GM21526 (cell line): ENCODE measurements around the gene ZDHHC12.

Source experiments
- ATAC-seq: cut with Tn5 transposase; IDR thresholded peaks from one replicate; pipeline ENCODE4 v1.9.1; 2021; ENCODE audit warnings: moderate library complexity; ENCODE audit not compliant: unreplicated experiment, low FRiP score

The ZDHHC12 gene, protein sequence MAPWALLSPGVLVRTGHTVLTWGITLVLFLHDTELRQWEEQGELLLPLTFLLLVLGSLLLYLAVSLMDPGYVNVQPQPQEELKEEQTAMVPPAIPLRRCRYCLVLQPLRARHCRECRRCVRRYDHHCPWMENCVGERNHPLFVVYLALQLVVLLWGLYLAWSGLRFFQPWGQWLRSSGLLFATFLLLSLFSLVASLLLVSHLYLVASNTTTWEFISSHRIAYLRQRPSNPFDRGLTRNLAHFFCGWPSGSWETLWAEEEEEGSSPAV

DNA sequence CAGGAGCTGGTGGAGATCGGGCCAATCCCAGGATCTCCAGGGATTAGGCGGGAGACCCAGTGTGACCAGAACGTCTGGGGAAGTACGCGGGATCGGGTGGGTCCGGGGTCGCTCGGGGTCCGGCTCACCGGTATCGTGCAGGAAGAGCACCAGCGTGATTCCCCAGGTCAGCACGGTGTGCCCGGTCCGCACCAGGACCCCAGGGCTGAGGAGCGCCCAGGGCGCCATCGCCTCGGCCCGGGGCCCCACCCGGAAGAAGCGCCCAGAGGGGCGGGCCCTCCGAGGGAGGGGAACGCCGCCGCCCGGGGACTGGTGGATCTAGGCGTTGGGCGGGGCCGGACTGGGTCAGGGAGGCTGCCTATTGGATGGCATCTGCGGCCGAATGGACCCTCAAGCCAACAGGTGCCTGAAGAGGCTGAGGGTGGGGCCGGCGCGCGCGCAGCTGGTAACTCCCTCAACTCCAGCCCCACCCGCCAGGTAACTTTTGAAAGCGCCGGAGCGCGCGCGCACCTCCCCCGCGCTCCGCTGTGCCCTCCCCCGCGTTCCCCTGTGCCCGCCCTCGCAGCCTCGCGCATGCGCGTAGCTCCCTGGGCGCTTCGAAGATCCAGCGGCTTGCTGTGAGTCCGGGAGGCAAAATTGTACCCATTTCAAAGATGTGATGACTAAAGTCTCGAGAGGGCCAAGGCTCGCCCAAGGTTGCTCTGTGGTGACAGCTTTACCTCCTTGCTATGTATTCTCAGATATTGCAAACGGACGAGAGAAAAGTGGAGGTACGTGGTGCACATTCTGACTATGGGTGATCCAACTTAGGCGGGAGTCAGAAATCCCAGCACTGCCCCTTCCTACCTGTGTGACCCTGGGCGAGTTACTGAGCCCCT, at the start of gene ZDHHC12:
TSS of gene ZDHHC12 (minus strand) at position 262 of the 878 bp plus-strand sequence. CDS start at position 228, 34 bp downstream.
- peak; percentile 89 for ATAC-seq

DNA sequence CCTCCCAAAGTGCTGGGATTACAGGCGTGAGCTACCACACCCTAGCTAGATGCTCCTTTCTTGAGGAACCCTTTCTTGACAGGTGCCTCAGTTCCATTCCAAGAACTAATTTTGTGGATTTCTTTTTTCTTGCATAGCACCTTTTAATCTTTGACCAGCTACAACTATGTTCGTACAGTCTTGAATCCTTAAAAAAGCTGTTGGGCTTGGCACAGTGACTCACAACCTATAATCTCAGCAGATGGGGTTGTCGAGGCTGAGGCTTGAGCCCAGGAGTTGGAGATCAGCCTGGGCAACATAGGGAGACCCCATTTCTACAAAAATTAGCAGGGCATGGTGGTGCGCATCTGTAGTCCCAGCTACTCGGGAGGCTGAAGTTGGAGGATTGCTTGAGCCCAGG, 49.1 kb upstream of the ZDHHC12 start:
- no peak for ATAC-seq

DNA sequence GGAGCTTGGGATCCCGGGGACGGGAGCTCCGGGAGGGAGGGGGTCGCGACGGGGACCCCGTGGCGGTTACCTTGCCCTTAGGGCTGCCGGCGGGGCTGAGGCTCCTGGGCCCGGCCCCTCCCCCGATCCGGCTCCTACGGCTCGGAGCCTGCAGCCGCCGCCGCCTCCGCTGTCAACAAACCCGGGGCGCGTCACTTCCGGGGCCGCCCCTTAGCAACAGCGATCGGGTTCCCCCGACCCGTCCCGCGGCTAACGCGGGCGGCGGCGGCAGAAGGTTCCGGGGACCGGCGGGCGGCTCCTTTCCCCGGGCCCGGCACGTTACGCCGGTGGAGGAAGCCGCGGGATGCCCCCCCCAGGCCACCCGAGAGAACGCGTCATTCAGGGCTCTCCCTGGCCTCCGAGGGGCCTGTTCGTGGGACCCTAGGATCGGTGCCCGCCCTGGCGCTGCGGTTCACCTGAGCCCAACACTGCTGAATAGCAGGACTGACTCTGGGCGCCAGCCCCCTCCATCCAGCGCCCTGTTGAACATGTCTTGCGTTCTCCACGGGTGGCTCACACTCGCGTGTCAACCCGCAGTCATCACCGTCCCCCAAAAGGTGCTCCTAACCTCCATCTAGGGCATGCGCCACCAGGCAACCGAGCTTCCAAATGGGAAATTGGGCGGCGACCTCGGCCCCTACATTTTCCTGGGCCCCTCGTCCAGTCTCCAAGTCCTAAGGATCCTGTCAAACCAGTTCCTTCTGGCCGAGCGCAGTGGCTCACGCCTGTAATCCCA, 48.0 kb upstream of the ZDHHC12 start, which contains the start of gene ZER1:
TSS of gene ZER1 (minus strand) at position 183 of the 775 bp plus-strand sequence. CDS start 16,362 bp downstream, outside the sequence.
- peak; percentile 81 for ATAC-seq

DNA sequence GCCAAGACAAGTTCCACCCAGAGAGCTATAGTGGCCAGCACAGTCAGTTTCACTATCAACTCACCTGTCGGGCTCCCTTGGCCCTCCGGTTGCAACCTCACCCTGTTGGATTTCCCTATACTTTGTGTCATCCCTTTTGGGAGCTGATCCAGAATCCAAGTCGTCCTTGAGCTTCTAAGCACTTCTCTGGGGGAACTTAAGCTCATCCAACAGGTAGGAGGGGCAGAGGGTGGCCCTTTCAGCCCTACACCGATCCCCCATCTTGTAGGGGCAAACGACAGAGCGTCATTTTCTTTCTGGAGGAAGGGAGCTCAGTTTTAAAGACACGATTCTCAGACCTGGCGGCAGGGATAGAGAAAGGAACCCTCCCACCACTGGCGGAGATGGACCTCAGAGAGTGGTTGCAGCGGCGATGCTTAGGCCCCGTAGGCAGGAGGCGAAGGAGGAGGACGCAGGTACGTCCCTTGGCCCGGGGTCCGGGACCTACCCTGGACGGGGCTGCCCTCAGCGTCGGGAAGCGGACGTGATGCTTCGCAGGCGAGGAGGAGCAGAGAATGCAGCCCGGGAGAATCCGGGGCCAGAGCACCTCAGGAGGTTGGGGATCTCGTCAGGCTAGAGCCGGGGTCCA, 47.3 kb upstream of the ZDHHC12 start:
- peak; percentile 28 for ATAC-seq

DNA sequence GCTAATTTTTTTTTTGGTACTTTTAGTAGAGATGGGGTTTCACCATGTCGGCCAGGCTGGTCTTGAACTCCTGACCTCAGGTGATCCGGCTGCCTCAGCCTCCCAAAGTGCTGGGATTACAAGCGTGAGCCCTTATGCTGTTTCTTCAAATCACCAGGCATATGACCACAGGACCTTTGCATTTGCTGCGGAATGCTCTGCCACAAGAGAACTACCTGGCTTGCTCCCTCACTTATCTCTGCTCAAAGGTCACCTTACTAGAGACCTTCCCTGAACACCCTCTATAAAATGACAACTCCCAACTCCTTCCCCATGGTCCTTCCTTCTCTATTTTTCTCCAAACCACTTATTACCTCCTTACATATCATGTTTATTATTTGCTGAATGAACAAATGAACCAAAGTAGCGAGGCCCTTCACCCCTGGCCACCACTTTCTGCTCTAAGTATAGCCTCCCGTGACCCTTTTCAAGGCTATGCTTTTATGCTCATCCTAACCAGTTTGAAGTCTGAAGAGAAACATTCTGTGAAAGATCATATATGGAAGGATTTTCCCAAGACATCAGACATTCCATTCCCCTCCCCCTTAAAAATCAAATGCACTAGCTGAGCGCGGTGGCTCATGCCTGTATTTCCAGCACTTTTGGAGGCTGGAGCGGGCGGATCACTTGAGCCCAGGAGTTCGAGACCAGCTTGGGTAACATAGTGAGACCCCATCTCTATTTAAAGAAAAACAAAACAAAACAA, 46.5 kb upstream of the ZDHHC12 start:
- ATAC-seq, result no peak

DNA sequence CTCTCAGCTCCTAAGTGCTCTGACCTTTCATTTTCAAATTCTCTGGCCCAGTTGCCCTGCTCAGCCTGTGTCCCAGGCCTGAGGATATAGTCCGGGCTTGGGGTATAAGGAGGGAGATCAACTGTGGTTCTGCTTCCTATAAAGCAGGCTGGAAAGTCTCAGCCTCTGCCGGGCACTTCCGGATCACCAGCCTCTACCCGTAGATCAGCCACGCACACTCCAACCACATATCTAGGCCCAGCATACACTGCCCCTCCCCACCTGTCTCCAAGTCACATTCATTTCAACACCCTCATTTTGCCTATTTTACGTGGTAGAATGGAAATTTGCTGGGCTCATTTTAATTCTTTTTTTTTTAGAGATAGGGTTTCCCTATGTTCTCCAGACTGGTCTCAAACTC, 44.7 kb upstream of the ZDHHC12 start:
- no peak for ATAC-seq

DNA sequence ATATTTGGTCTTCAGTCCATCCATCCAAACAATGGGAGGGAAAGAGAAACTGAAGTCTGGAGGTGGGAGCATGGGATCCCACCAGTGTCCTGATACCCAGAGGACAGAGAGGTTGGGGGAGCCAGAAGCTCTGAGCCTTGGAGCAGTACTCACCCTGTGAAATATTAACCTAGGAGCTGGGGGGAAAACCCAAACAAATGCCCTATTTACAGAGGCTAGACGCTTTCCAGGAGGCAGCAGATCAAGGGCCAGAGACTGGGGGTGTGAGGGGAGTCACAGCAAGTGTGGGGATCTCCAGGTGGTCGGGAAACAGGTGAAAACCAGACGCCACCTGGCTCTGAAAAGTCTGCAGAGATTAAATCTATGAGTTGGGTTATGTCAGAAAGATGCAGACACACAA, 41.6 kb upstream of the ZDHHC12 start:
- ATAC-seq, result no peak

DNA sequence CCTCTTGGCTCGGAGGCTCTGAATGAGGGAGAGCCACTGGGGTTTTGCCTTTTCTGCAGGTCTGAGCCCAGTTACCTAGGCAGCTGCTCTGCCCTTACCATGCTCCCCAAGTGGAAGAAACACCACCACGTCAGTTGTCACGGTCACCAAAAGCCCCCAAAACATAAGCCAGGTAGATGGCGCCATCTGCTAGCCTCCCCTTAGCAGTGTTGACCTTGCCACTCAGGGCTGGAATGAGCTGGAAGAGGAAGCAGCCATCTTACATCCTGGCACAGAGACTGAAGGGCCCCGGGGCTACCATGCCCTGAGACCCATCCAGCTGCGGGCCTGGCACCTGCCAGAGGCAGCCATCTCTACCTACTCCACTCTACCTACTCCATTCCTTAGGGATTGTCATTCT, 40.4 kb upstream of the ZDHHC12 start:
- no peak for ATAC-seq

DNA sequence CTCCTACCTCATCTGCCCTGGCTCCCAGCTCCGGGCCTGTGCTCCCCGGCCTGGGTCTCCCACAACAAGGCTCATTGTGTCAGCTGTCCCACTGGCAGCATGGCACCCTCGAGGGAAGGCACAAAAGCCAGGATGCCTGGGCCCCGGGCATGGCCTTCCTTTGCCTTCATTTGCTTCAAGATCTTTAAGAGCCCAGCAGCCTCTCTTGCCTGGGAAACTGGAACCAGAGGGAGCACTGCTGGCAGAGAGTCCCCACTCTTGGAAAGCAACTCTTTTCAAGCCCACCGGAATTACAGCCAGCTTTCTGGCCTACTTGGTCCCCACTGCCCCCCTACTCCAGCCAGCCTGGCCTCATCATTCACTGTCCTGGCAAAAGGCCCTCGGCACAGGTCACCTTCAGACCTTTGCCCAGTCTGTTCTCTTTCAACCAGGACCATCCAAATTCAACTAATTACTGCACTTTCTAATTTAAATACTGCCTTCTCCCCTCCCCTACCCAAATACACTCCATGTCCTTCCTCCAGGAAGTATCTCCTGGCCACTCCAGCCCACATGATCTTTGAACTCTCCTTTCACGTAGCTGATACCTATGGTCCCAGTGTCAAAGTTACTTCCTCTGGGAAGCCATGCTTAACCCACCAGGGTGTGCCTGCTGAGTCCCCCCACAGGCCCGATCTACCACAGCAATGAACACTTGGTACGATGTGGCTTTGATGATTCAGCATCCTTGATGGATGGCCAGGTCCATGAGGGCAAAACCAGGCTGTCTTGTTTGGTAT, 38.9 kb upstream of the ZDHHC12 start:
- ATAC-seq, result no peak

DNA sequence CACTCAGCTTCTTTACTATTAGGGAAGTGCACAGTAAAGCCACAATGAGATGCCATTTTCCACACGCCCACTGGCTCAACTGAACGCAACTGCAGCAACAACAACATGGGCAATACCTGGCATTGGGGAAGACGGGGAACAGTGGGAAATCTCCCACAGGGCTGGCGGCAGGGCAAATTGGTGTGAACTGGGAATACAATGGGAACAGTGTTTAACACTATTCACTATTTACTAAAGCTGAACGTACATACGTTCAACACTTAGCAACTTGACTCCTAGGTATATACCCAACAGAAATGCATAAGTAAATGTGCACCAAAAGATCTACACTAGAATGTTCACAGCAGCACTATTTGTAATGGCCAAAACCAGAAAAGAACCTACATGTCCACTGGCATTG, 33.7 kb upstream of the ZDHHC12 start:
- no peak for ATAC-seq

DNA sequence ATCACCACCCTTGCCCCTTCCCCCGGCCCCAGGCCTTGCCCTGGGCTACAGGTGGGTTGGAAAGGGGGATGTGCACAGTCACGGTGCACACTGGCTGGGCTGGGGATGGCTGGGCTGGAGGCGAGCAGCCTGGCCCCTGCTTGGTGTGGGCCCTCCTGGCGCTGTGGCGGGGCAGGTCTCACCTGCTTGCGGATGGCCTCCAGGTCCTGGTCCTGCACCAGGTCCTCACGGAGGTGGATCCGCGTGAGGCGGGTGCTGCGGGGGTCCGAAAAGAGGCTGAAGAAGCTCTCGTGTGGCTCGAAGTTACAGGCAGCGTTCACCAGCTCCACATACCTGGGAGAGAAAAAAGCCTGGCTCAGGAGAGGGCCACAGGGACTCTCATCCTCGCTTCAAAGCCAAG, 29.7 kb upstream of the ZDHHC12 start:
- no peak for ATAC-seq

DNA sequence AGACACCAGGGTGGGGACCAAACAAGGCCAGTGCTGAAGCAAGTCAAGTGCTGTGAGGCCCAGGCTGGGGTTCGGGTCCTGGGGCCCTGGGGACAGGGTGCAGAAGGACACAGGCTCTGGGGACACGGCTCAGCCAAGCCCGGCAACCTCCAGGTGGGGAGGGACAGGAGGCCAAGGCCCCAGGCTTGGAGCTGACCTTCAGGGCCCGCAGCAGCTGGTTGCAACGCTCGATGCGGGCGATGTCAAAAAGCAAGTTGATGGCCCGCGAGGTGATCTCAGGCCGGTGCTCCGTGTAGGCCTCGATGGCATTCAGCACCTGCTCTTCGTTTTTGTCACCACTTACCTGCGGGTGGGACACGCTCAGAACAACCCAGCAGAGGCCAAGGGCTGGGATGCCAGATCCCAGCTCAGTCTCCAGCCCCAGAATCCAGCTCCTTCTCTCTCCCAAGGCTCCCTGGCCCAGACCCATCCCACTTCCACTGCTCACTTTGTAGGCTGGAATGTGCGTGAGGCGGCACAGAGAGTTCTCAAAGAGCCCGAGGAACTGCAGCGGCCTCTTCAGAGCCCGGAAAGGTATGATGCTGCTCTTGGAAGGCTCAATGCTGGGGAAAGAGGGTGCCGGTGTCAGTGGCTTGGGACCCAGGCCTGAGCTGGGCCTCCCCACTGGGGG, 27.1 kb upstream of the ZDHHC12 start:
- no peak for ATAC-seq

DNA sequence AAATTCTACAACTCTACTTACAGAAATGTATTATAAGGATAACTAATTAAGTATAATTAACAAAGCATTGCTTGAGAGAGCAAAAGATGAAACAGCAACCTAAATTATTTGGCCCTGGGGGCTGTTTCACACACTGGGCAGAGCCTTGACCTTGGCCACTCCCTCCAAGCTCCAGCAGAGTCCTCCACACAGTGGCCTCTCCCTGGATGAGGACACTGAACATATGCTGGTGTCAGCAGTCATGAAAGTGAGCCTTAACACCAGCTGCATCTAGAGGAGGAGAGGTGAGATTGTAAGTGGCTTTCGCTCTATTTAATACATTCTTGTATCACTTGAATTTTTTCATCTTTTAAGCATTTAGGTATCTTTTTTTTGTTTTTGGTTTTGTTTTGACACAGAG, 23.3 kb upstream of the ZDHHC12 start:
- ATAC-seq, result no peak

DNA sequence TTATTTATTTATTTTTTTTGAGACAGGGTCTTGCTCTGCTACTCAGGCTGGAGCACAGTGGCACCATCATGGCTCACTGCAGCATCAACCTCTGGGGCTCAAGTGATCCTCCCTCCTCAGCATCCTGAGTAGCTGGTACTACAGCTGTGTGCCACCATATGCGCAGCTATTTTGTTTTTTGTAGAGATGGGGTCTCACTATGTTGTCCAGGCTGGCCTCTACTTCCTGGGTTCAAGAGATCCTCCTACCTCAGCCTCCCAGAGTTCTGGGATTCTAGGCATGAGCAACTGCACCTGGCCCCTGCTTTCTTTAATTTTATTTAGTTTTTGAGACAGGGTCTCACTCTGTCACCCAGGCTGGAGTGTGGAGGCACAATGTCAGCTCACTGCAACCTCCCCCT, 19.5 kb upstream of the ZDHHC12 start:
- no peak for ATAC-seq

DNA sequence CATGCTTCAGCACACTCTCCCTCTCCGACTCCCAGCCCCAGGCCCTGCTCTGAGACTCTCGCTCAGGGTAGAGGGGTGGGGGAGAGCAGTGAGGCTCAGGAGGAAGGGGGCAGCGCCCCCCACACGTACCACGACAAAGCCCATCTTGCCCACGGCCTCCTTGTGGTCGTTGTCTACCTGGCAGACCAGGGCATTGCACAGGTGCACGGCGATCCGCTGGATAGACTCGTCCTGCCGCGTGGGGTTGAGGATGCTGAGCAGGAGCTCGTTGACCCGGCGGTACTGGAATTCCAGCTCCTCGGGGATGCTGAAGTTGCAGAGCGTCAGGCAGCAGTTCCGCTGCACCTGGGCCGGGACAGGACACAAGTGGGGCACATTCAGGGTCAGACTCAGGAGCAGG, 18.5 kb upstream of the ZDHHC12 start:
- no peak for ATAC-seq

DNA sequence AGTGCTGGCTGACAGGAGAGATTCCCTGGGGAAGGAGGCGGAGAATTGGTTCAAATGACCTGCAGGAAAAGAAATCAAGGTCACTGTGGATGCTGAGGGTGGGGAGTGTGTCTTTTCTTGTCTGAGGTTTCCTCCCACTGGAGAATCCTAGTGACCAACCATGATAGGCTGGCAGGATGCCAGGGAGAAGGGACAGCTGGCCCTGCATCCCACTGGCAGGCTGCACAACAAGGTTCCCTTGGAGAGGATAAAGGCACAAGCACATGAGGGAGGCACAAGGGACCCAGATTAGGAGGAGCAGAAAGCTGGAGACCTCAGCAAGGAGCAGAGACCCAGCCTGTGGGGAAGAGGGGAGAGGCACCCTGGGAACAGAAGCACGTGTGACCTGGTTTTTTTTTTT, 11.4 kb upstream of the ZDHHC12 start:
- ATAC-seq, result no peak

DNA sequence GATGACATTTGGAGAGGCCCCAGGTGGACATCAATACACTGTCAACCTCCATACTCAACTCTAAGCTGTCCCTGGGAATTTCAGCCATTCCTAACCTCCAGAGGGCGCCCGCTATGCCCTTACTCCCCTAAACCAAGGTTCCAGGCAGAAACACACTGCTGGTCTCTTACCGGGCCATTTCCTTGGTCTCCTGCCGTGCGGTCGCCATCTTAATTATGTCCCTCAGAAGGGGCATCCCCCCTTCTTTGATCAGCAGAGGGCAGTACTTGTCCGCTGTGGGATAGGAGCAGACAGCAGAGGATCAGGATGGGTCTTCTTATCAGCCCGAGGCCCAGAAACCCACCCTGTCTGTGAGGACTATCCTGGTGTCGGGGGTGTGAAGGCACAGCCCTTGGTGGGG, 9.3 kb upstream of the ZDHHC12 start:
- ATAC-seq, result no peak

DNA sequence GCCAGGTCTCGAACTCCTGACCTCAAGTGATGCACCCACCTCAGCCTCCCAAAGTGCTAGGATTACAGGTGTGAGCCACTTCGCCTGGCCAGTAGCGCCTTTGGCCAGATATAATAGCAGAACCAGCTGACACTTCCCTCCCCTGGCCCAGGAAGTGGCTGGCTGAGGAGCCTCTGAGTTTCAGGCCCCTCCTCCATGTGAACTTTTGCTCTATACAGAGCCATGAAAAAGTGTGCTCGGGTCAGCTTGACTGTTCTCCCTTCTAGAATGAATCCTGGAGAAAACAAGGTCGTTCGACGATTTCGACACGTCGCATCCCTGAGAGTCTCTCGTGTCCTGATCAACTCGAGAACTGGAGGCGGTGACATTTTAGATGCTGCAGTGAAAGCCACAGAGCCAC, 8.6 kb upstream of the ZDHHC12 start:
- no peak for ATAC-seq

DNA sequence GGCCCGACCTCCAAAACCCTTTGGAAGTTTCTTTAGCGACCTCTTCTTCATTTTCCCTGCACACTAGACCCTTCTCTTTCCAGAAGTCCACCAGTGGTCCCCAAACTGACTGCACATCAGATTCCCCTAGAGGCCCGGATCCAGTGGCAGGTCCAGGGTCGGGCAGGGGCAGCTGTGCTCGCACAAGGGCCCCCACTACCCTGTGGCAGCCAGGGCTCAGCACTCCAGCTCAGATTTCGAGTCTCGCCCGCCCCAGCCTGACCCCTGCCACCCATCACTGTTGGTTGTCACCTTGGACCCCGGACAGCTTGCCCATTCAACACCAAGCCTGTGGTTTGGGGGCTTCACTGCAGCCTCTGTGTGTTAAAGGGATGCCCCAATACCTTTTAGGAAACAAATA, 7.8 kb upstream of the ZDHHC12 start:
- no peak for ATAC-seq
